ENCODE results near the gene IL1RAPL1.

The IL1RAPL1 gene

GRCh38 chrX:29890004-29890403 lies 1302.8 kb downstream of the IL1RAPL1 start:
- 83% methylated on average over 1 of the region's 2 CpGs for WGBS (ENCODE audit: insufficient coverage)
- no peak for DNase-seq
- H3K9me3 ChIP-seq (ENCODE audit: control extremely low read depth in 1 of 5, control insufficient read depth in 4 of 5, insufficient read depth in 2 of 5, low read depth in 1 of 5, low read length in 4 of 5): no peaks in the 10 kb centered on the region

GRCh38 chrX:29890646-29891200 lies 1303.5 kb downstream of the IL1RAPL1 start:
- DNase-seq: no peak
- ChIA-PET POLR2A (no interaction called here), CTCF (no interaction called here)
- no peaks in the 10 kb centered on the region for H3K4me1 ChIP-seq (ENCODE audit: control extremely low read depth in 1 of 4, control insufficient read depth in 4 of 4, insufficient read depth in 4 of 4, low read length in 3 of 4)
- no peak overlapping the region for H3K4me3 ChIP-seq (ENCODE audit: control insufficient read depth in 1 of 7, extremely low read depth in 1 of 7, insufficient read depth in 4 of 7, low read depth in 2 of 7, low read length in 6 of 7)
- H3K27ac ChIP-seq (ENCODE audit: insufficient read depth in 1 of 2, low read depth in 1 of 2, low read length in 2 of 2, poor library complexity in 1 of 2, severe bottlenecking in 2 of 2): no peak overlapping the region
- WGBS (ENCODE audit: insufficient coverage): 76% methylated on average over 2 of the region's 2 CpGs
- no peaks in the 10 kb centered on the region for H3K9me3 ChIP-seq (ENCODE audit: control extremely low read depth in 1 of 5, control insufficient read depth in 4 of 5, insufficient read depth in 2 of 5, low read depth in 1 of 5, low read length in 4 of 5)
- no peaks in the 10 kb centered on the region for H3K36me3 ChIP-seq (ENCODE audit: control insufficient read depth in 4 of 4, insufficient read depth in 4 of 4, low read length in 3 of 4)
- no peaks in the 10 kb centered on the region for H3K27me3 ChIP-seq (replicated peaks in 2 of 5; ENCODE audit: control insufficient read depth in 4 of 5, insufficient read depth in 5 of 5, low read length in 4 of 5)

More at GRCh38 chrX:29890004-29890403, 1302.8 kb downstream of the IL1RAPL1 start:
- H3K4me3 ChIP-seq (ENCODE audit: control insufficient read depth in 1 of 7, extremely low read depth in 1 of 7, insufficient read depth in 4 of 7, low read depth in 2 of 7, low read length in 6 of 7): no peak overlapping the region
- no peaks in the 10 kb centered on the region for H3K36me3 ChIP-seq (ENCODE audit: control insufficient read depth in 4 of 4, insufficient read depth in 4 of 4, low read length in 3 of 4)
- CTCF ChIA-PET: no interaction called here
- no peaks in the 10 kb centered on the region for H3K27me3 ChIP-seq (replicated peaks in 2 of 5; ENCODE audit: control insufficient read depth in 4 of 5, insufficient read depth in 5 of 5, low read length in 4 of 5)
- H3K4me1 ChIP-seq (ENCODE audit: control extremely low read depth in 1 of 4, control insufficient read depth in 4 of 4, insufficient read depth in 4 of 4, low read length in 3 of 4): no peaks in the 10 kb centered on the region
- no peak overlapping the region for H3K27ac ChIP-seq (ENCODE audit: insufficient read depth in 1 of 2, low read depth in 1 of 2, low read length in 2 of 2, poor library complexity in 1 of 2, severe bottlenecking in 2 of 2)
- POLR2A ChIA-PET: no interaction called here

DNA sequence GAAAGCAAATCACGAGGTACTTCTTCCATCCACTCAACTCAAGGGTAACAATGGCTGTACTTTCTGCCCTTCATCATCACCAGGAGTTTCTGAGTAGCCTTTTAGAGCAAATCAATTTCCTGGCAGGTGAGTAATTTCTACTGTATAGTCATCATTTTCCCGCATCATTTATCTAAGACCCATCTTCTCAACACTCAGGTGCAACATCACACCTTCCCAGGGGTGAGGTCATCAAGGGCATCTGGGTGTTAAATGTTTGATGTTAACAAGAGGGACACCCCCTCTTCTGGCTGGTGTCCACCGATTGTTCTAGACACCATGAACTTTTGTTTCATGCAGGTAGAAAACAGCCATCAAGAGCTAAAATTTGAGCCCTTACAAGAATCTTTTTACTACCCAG lies 1314.8 kb downstream of the IL1RAPL1 start:
- DNase-seq: no peak
- CTCF ChIA-PET: no interaction called here
- H3K27ac ChIP-seq (ENCODE audit: insufficient read depth in 1 of 2, low read depth in 1 of 2, low read length in 2 of 2, poor library complexity in 1 of 2, severe bottlenecking in 2 of 2): no peak overlapping the region
- H3K4me1 ChIP-seq (ENCODE audit: control extremely low read depth in 1 of 4, control insufficient read depth in 4 of 4, insufficient read depth in 4 of 4, low read length in 3 of 4): no peaks in the 10 kb centered on the region
- H3K9me3 ChIP-seq (ENCODE audit: control extremely low read depth in 1 of 5, control insufficient read depth in 4 of 5, insufficient read depth in 2 of 5, low read depth in 1 of 5, low read length in 4 of 5): no peaks in the 10 kb centered on the region
- no peaks in the 10 kb centered on the region for H3K27me3 ChIP-seq (replicated peaks in 2 of 5; ENCODE audit: control insufficient read depth in 4 of 5, insufficient read depth in 5 of 5, low read length in 4 of 5)
- WGBS (ENCODE audit: insufficient coverage): 94% methylated on average over 2 of the region's 3 CpGs
- H3K4me3 ChIP-seq (ENCODE audit: control insufficient read depth in 1 of 7, extremely low read depth in 1 of 7, insufficient read depth in 4 of 7, low read depth in 2 of 7, low read length in 6 of 7): no peak overlapping the region
- POLR2A ChIA-PET: no interaction called here
- no peaks in the 10 kb centered on the region for H3K36me3 ChIP-seq (ENCODE audit: control insufficient read depth in 4 of 4, insufficient read depth in 4 of 4, low read length in 3 of 4)

DNA sequence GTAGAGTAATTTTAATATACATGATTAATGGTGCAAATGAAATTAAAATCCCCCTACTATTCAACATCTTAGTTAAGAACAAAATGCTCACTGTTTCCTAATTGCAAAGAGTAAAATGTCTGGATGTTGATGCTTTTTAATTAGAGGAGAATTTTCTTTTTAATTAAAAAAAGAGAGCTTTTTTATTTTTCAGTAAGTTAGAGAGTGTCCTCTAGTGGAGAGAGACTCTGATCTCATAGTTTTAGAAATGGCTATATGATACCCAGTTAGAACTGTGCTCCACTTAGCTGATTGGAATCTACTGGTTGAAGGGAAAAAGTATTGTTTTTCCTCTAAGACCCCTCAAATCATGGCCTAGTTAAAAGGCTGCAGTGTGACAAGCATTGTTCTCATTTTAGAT lies 1316.1 kb downstream of the IL1RAPL1 start:
- CTCF ChIA-PET: interaction anchor here (1.0 to 1.1 kb wide), 3 partner anchors 9 to 31 kb away, joined by 3 read pairs; no protein-coding TSS in a partner anchor
- no peaks in the 10 kb centered on the region for H3K9me3 ChIP-seq (ENCODE audit: control extremely low read depth in 1 of 5, control insufficient read depth in 4 of 5, insufficient read depth in 2 of 5, low read depth in 1 of 5, low read length in 4 of 5)
- H3K36me3 ChIP-seq (ENCODE audit: control insufficient read depth in 4 of 4, insufficient read depth in 4 of 4, low read length in 3 of 4): no peaks in the 10 kb centered on the region
- H3K4me3 ChIP-seq (ENCODE audit: control insufficient read depth in 1 of 7, extremely low read depth in 1 of 7, insufficient read depth in 4 of 7, low read depth in 2 of 7, low read length in 6 of 7): no peak overlapping the region
- no peaks in the 10 kb centered on the region for H3K4me1 ChIP-seq (ENCODE audit: control extremely low read depth in 1 of 4, control insufficient read depth in 4 of 4, insufficient read depth in 4 of 4, low read length in 3 of 4)
- H3K27me3 ChIP-seq (replicated peaks in 2 of 5; ENCODE audit: control insufficient read depth in 4 of 5, insufficient read depth in 5 of 5, low read length in 4 of 5): no peaks in the 10 kb centered on the region
- no peak overlapping the region for H3K27ac ChIP-seq (ENCODE audit: insufficient read depth in 1 of 2, low read depth in 1 of 2, low read length in 2 of 2, poor library complexity in 1 of 2, severe bottlenecking in 2 of 2)
- DNase-seq: no peak
- POLR2A ChIA-PET: no interaction called here

DNA sequence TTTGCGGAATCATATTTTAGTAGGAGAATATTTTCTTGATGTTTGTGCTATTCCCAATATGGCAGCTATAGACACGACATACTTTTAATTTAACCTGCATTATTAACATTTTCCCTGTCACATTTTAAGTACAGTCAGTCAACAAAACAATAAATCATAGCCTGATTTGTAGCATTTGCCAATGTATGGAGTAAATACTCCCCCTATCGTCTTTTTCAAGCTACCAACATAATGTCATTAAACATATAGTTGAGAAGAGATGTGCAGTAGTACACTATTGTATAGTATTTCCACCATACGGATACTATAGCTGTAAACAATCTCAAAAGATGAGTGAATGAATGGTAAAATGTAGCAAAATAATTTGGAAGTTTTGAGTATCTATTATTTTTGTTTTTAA lies 1324.4 kb downstream of the IL1RAPL1 start:
- Histone ChIP-seq H3K4me1 (ENCODE audit: control extremely low read depth in 1 of 4, control insufficient read depth in 4 of 4, insufficient read depth in 4 of 4, low read length in 3 of 4) (no peaks in the 10 kb centered on the region), H3K9me3 (ENCODE audit: control extremely low read depth in 1 of 5, control insufficient read depth in 4 of 5, insufficient read depth in 2 of 5, low read depth in 1 of 5, low read length in 4 of 5) (no peaks in the 10 kb centered on the region), H3K36me3 (ENCODE audit: control insufficient read depth in 4 of 4, insufficient read depth in 4 of 4, low read length in 3 of 4) (no peaks in the 10 kb centered on the region), H3K4me3 (ENCODE audit: control insufficient read depth in 1 of 7, extremely low read depth in 1 of 7, insufficient read depth in 4 of 7, low read depth in 2 of 7, low read length in 6 of 7) (no peak overlapping the region), H3K27me3 (replicated peaks in 2 of 5; ENCODE audit: control insufficient read depth in 4 of 5, insufficient read depth in 5 of 5, low read length in 4 of 5) (no peaks in the 10 kb centered on the region), H3K27ac (ENCODE audit: insufficient read depth in 1 of 2, low read depth in 1 of 2, low read length in 2 of 2, poor library complexity in 1 of 2, severe bottlenecking in 2 of 2) (no peak overlapping the region)
- DNase-seq: no peak
- ChIA-PET CTCF (no interaction called here), POLR2A (no interaction called here)
- no CpG with 5 or more reads among the region's 4 CpGs for WGBS (ENCODE audit: insufficient coverage)

- Histone ChIP-seq H3K27ac (ENCODE audit: insufficient read depth in 1 of 2, low read depth in 1 of 2, low read length in 2 of 2, poor library complexity in 1 of 2, severe bottlenecking in 2 of 2) (no peak overlapping the region), H3K4me3 (ENCODE audit: control insufficient read depth in 1 of 7, extremely low read depth in 1 of 7, insufficient read depth in 4 of 7, low read depth in 2 of 7, low read length in 6 of 7) (no peak overlapping the region), H3K36me3 (ENCODE audit: control insufficient read depth in 4 of 4, insufficient read depth in 4 of 4, low read length in 3 of 4) (no peaks in the 10 kb centered on the region), H3K27me3 (replicated peaks in 2 of 5; ENCODE audit: control insufficient read depth in 4 of 5, insufficient read depth in 5 of 5, low read length in 4 of 5) (no peaks in the 10 kb centered on the region), H3K4me1 (ENCODE audit: control extremely low read depth in 1 of 4, control insufficient read depth in 4 of 4, insufficient read depth in 4 of 4, low read length in 3 of 4) (no peaks in the 10 kb centered on the region), H3K9me3 (ENCODE audit: control extremely low read depth in 1 of 5, control insufficient read depth in 4 of 5, insufficient read depth in 2 of 5, low read depth in 1 of 5, low read length in 4 of 5) (no peaks in the 10 kb centered on the region)
- CTCF ChIA-PET: interaction anchor here (1.2 kb wide), 1 partner anchor 10 kb away, joined by 3 read pairs; no protein-coding TSS in a partner anchor
- no peak for DNase-seq
- POLR2A ChIA-PET: no interaction called here
- WGBS (ENCODE audit: insufficient coverage): 81% methylated on average over 5 of the region's 6 CpGs
Measured at GRCh38 chrX:29913647-29914046, 1326.4 kb downstream of the IL1RAPL1 start.

GRCh38 chrX:29922607-29923006 lies 1335.4 kb downstream of the IL1RAPL1 start:
- CTCF ChIA-PET: no interaction called here
- Histone ChIP-seq H3K27ac (ENCODE audit: insufficient read depth in 1 of 2, low read depth in 1 of 2, low read length in 2 of 2, poor library complexity in 1 of 2, severe bottlenecking in 2 of 2) (no peak overlapping the region), H3K27me3 (replicated peaks in 2 of 5; ENCODE audit: control insufficient read depth in 4 of 5, insufficient read depth in 5 of 5, low read length in 4 of 5) (no peaks in the 10 kb centered on the region), H3K4me1 (ENCODE audit: control extremely low read depth in 1 of 4, control insufficient read depth in 4 of 4, insufficient read depth in 4 of 4, low read length in 3 of 4) (no peaks in the 10 kb centered on the region), H3K4me3 (ENCODE audit: control insufficient read depth in 1 of 7, extremely low read depth in 1 of 7, insufficient read depth in 4 of 7, low read depth in 2 of 7, low read length in 6 of 7) (no peak overlapping the region), H3K36me3 (ENCODE audit: control insufficient read depth in 4 of 4, insufficient read depth in 4 of 4, low read length in 3 of 4) (no peaks in the 10 kb centered on the region), H3K9me3 (ENCODE audit: control extremely low read depth in 1 of 5, control insufficient read depth in 4 of 5, insufficient read depth in 2 of 5, low read depth in 1 of 5, low read length in 4 of 5) (no peaks in the 10 kb centered on the region)
- no peak for DNase-seq
- no CpG with 5 or more reads among the region's 1 CpG for WGBS (ENCODE audit: insufficient coverage)
- POLR2A ChIA-PET: no interaction called here
